ENCODE measurements around the gene GSK3A. TPM values are rescaled to one million over a fixed set of nuclear protein-coding genes. Genes with fewer than 3 reads are reported as not detected.

GSK3A gene
- total and polyA plus RNA-seq, 9 of the 15 experiments (the other 6 are each of a cell fraction or from before 2014, with no cell fraction given) = 0.62 to 90.7 (median 33.3) TPM

- no peak; the same call in 1 of the 2 replicates for TF ChIP-seq MGA (IDR thresholded peaks at IDR 0.05)
- TF ChIP-seq HIVEP1 (CRISPR knock-in tag; IDR thresholded peaks at IDR 0.05) = 0 out of 2 replicates have a peak, but pooled peaks have one; percentile 25
- no peak for TF ChIP-seq XRCC3 (IDR thresholded peaks at IDR 0.05)
- TF ChIP-seq ZBTB34 (CRISPR knock-in tag; IDR thresholded peaks at IDR 0.05) = no peak
- TF ChIP-seq CREM (IDR thresholded peaks at IDR 0.05; ENCODE audit: low read depth) = peak; percentile 93
- peak; percentile 77; the same call in 1 of the 2 replicates for TF ChIP-seq OTX1 (CRISPR knock-in tag; IDR thresholded peaks at IDR 0.05)
- no peak for TF ChIP-seq CBX8 (IDR thresholded peaks at IDR 0.05; ENCODE audit: borderline replicate concordance, extremely low read depth, low read depth, low read length, poor library complexity, severe bottlenecking)
- no peak; the same call in 1 of the 2 replicates for TF ChIP-seq ZBED1 (IDR thresholded peaks at IDR 0.05)
- TF ChIP-seq BRD4 (IDR thresholded peaks at IDR 0.05) = no peak
- TF ChIP-seq CCAR2 (IDR thresholded peaks at IDR 0.05; ENCODE audit: low read depth, low read length) = no peak
- no peak for TF ChIP-seq TOE1 (IDR thresholded peaks at IDR 0.05; ENCODE audit: borderline replicate concordance)
- no peak for TF ChIP-seq TOE1 (CRISPR knock-in tag; IDR thresholded peaks at IDR 0.05; ENCODE audit: borderline replicate concordance, low read depth)
- peak; percentile 82 for TF ChIP-seq GMEB1 (CRISPR knock-in tag; IDR thresholded peaks at IDR 0.05)
Observed at GRCh38 chr19:42244347-42245220, 2.2 kb upstream of the GSK3A start (continued).
